Activated effector memory CD4-positive, alpha-beta T cell treated with anti-CD3 and anti-CD28 coated beads, Interleukin-2, amount 50 U/mL, for 16 hours (primary cell): ENCODE measurements around the gene KDM4C.
"Not testable (repeated sequence)": the region's sequence is repeated elsewhere in the genome, so short reads cannot be mapped to it uniquely, and the experiment has no call there.

Experiments
- DNase-seq: peaks from one replicate; pipeline ENCODE4 v3.0.0-alpha.2; 2020

The KDM4C gene

DNA sequence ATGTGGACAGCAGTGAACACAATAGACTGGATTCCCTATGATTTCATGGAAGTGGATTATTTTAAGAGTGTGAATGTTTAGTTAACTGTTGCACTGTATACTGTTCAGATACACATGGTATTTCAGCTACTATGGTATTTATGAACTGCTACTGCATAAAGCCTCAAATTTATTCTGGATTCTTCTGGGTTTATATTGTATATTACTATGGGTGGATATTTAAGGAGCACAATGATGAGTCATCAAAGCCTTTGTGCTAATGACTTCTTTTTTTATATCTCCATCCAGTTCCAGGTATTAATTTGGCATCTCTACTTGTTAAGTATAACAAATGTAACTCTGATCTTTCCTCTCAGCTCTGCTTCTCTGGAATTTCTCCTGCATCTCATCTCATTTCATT, 6.8 kb downstream of the KDM4C start:
- DNase-seq = no peak

DNA sequence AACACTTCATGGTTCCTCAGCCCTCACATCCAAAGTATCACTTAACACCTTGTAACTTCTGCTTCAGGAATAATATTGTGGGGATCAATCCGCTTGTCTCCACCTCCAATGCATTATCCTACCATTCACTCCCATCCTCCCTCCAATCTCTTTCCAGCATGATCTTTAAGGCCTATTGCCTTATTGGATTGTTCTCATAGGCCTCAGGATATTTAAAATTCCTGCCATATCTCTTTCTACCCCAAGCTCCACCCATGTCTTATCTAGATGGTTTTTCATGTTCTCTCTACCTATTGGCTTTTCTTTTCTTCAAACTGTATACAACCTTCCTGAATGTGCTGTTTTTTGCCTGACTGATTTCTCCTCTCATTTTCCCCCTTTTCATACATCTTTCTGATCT, 7.2 kb downstream of the KDM4C start:
- DNase-seq = no peak

- no peak for DNase-seq
Observed at GRCh38 chr9:6765396-6765795, 7.6 kb downstream of the KDM4C start.

DNA sequence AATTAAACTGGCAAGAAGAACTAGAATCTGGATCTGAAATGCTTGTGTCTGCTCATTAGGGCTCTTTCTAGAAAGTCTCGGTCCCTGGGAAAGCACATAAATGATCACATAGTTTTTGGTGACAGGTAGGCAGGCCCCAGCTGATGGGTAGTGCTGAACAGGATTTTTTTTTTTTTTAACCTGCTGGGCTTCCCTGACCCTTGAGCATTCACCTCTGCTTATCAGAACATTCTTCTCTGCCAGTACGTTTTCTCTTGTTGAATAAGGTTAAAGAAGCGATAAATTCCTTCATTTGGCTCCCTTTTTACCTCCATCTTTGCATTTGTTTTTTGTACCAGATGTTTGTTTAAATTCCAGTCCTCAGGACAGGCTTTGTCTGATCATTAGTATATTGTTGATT, 8.8 kb downstream of the KDM4C start:
- DNase-seq = no peak

DNA sequence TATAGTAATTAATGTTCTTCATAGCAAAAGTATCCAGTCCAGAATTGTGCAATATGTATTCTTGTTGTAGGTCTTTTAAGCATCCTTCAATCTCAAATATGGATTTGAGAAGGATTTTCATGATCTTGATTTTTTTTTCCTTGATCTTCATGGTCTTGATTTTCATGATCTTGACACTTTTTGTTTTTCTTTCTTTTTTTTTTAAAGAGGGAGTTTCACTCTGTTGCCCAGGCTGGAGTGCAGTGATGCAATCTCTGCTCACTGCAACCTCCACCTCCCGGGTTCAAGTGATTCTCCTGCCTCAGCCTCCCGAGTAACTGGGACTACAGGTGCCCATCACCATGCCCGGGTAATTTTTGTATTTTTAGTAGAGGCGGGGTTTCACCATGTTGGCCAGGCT, 10.8 kb downstream of the KDM4C start:
- not testable (repeated sequence) for DNase-seq

- no peak for DNase-seq
Observed at GRCh38 chr9:6771722-6772121, 13.9 kb downstream of the KDM4C start.

DNA sequence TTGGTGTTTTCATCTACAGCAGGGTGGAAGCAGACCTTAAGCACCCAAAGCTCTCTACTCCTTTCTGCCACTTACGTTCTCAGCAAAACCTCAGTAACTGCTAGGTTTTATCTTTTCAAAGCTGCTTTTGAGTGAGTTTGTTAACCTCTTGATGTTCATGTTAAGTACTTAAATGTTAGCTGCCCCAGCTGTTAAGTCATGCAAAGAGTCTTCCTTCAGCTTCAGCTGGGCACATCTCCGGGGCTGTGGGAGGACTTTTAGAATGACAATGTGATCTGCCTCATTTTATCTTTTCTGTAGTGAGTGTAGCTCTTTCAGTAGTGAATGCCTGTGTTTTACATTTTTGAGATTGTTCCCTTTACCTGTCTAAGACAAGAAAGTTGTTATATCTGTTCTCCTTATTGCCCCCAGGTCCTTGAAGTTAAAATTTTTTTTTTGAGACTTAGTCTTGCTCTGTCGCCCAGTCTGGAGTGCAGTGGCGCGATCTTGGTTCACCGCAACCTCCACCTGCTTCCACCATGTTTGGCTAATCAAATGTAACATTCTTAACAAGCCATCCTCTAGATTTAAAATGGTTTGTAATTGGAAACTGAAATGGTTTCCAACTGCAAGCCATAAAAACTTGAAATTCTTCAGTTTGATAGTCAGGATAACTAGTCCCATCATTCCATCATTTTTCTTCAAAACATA, 19.6 kb downstream of the KDM4C start:
- no peak for DNase-seq

DNA sequence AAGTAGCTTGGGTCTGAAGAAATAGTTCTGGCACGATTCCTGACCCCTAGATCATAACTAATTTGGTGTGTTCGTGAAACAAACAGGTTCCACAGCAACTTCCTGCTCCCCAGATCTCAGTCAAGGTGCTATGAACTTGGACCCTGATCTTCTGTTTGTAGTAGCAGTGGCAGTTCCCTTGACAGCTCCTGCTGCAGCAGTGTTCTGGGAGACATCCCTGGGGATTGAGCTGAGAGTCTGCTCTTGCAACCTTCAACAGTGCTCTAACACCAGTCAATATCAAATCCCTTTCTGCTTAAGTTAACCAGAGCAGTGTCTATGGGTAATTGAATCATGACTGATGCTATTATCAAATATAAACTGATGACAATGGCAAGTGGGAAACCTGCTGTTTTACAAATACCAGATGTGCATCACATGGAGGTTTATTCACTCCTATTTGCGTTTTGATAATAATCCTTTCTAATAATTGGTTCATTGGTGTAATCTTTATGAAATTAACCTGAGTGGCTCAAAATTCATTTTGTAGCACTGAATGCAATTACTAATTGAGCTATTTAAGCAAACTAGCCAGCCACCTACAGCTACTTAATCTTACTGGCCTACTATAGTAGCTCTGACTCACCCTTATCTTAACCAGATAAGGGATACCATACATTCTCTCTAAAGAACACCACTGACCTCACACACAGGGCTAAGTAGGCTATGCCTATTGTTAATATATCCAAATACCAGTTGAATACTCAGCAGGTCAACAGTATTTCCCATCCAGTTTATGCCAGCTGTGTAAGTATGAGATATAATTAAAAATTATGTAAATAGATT, 21.9 kb downstream of the KDM4C start:
- no peak for DNase-seq

DNA sequence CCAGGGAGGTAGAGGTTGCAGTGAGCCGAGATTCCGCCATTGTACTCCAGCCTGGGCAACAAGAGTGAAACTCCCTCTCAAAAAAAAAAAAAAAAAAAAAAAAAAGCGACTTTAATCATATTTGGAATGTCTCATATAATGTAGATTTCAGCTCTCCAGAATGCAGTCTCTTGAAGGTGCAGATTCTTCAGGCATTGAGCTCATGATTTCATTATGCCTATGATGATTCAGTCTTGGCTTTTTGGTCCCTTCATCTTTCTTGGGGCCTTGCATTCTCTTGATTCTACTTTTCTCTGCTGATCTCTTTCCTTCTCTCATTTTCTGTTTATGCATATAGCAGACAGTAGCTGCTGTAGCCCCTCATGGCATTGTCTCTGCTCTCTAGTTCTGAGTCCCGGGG, 22.9 kb downstream of the KDM4C start:
- DNase-seq = no peak

DNA sequence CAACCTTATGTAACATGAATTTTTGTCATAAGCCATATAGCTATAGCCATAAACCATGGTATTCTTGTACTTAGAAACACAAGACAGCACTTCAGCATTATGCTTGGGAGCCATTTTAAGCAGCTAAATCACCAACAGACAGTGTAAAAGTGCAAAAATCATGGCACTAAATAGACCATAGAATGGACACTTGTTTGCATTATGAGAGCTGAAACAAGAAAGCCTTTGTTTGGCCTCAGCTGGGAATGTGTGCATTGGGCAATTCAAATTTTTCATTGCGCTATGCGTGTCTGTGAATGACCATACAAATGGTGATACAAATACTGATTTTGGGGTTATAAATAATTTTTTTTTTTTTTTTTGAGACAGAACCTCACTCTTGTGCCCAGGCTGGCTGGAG, 23.7 kb downstream of the KDM4C start:
- no peak for DNase-seq

DNA sequence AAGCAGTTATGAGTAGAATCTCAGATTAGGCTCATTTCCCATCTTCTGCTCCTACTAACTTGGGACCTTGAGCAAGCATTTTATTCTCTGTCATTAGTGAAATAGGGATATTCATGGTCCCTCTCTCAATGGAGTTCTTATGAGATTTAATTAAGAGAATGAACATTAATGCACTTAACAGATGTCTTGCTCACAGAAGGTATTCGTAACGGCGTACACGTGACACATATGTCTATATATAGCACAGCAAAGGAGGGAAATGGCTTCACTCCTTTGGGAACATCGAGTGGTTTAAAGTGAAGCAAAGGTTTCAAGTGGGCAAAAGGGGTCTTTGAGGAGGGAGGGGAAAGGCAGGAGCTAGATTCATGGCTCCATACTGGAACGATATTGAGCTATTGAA, 24.6 kb downstream of the KDM4C start:
- DNase-seq = no peak

DNA sequence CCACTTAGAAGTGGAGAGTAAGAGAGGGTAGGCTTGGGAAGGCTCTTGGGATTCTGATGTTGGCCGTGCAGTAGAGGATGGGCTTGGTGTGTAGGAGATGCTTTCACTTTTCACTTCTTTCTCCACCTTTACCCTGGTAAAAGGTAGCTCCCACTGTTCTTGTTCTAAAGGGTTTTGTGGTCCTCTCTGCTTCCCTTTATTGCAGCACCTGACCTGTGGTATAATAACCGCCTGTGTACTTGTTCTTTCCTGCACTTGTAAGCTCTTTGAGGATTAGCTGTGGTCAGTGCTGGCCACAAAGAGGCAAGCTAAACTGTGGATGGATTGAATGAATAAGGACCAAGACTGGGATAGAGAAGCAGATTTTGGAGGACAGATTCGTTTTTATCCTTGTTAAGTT, 25.2 kb downstream of the KDM4C start:
- DNase-seq = no peak

DNA sequence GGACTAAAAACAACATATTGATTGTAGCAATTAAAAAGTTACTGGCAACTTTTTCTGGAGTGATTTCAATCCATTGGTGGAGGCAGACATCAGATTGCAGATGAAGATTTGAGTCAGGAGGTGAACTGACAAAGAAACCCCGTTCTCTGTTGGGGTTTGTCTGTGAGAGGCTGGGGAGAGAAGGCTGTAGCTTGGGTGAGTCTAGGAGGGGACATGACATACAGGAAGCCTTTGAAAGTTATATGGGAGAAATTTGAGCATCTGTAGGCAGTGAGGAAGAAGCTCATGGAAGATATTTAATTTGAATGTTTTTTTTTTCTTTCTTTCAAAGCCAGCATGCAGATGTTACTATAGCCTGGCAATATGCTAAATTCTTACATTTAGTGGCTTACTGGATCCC, 26.0 kb downstream of the KDM4C start:
- DNase-seq = no peak

DNA sequence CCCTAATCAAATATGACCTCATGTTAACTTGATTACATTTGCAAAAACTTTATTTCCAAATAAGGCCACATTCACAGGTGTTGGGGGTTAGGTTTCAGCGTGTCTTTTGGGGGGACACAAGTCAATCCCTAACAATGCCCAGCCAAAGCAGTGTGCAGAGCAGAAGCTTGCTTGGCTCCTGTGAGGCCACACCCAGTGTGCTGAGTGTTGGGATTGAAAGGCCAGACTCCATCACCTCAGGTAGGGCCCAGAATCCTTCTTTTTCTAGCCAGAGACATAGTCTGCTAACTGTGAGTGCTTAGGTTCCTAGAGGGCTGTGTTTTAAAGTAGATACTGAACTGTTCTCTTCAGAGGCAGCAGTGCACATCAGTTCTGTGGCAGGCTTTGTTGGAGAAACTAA, 27.9 kb downstream of the KDM4C start:
- DNase-seq = no peak

- no peak for DNase-seq
Observed at GRCh38 chr9:6787793-6788161, 30.0 kb downstream of the KDM4C start.

DNA sequence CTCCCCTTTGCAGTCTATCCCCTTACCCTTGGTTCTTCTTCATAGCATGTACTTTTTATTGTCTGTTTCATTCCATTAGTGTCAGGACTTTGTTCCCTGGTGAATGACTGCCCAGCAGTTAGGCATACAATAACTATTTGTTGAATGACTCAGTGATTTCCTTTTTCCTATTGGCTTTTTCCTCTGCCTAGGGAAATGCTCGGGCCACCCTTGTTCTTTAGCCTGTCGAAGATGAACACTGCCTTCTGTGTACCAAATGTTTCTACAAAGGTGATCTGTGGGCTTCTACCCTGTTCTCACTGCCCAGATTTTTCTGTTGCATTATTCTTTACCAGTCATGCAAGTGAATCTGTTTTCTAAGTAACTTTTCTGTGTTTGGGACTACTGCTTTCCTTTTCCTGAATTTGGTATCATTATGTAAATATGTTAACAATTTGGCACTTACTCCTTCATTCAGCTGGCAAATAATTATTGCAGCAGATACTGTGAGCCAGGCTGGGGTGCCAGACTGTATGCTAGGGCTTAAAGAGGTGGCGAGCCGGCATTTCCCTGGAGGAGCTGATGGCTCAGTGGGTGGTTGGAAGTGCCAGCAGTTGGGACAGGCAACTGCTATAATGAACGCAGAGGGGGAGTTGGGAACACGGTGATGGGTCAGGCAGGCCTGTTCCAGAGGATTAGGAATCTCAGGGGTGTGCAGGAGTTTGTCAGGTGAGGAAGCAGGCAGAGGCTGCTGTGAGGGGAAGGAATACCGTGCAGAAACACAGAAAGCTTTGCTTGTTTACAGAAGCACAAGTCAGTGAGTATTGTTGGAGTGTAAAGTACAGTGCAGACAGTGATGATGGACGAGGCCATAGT, 30.6 kb downstream of the KDM4C start:
- no peak for DNase-seq

DNA sequence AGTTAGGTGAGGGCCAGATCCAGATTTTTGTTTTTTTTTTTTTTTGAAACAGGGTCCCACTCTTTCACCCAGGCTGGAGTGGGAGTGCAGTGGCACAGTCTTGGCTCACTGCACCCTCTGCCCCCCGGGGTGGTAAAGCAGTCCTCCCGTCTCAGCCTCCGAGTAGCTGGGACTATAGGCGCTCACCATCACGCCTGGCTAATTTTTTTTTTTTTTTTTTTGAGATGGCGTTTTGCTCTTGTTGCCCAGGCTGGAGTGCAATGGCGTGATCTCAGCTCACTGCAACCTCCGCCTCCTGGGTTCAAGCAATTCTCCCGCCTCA, 31.2 kb downstream of the KDM4C start:
- not testable (repeated sequence) for DNase-seq

DNA sequence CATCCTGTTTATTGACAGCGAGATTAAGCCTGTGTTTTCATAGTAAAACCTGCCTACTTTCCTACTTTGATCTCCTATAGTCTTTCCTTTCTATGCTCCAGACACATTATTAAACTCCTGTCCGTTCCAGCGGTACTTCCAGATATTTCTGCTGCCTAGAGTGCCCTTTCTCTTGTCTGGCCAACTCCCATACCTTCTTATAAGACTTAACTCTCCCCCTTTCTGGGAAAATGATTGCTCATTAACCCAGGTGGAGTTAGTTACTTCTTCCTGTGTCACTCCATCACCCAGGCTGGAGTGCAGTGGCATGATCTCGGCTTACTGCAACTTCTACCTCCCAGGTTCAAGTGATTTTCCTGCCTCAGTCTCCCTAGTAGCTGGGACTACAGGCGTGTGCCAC, 33.1 kb downstream of the KDM4C start:
- no peak for DNase-seq

- DNase-seq = no peak
Observed at GRCh38 chr9:6793203-6793602, 35.4 kb downstream of the KDM4C start.

GRCh38 chr9:6794936-6795335, 37.2 kb downstream of the KDM4C start:
- DNase-seq = no peak

GRCh38 chr9:6802926-6803325, 45.2 kb downstream of the KDM4C start:
- no peak for DNase-seq

- DNase-seq = no peak
Observed at GRCh38 chr9:6805532-6805931, 47.8 kb downstream of the KDM4C start.

- not testable (repeated sequence) for DNase-seq
Observed at GRCh38 chr9:6806318-6806717, 48.5 kb downstream of the KDM4C start.

DNA sequence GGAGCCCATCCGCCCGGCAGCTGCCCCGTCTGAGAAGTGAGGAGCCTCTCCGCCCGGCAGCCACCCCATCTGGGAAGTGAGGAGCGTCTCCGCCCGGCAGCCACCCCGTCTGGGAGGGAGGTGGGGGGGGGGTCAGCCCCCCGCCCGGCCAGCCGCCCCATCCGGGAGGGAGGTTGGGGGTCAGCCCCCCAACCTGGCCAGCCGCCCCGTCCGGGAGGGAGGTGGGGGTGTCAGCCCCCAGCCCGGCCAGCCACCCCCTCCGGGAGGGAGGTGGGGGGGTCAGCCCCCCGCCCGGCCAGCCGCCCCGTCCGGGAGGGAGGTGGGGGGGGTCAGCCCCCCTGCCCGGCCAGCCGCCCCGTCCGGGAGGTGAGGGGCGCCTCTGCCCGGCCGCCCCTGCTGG, 49.9 kb downstream of the KDM4C start:
- DNase-seq = not testable (repeated sequence)
